HuH-7.5 (cell line): ENCODE measurements around the gene RTP3.

Experiments
- DNase-seq: peaks from one replicate; pipeline ENCODE4 v3.0.0; 2011; ENCODE audit warnings: low spot score

RTP3 gene

GRCh38 chr3:46497556-46498265 lies at the start of gene RTP3:
Gene RTP3, plus strand, starts transcription at chr3:46497976. Its CDS starts 87 bp downstream, at chr3:46498063.
- DNase-seq, result no peak

- DNase-seq, result no peak
Observed at GRCh38 chr3:46448721-46449120, 49.1 kb upstream of the RTP3 start.

- DNase-seq, result peak; percentile 68
Observed at GRCh38 chr3:46449755-46450552, 47.8 kb upstream of the RTP3 start.

GRCh38 chr3:46453526-46454208 lies 44.1 kb upstream of the RTP3 start:
- DNase-seq, result no peak

GRCh38 chr3:46454209-46454595 lies 43.6 kb upstream of the RTP3 start:
- no peak for DNase-seq

GRCh38 chr3:46454606-46455005 lies 43.2 kb upstream of the RTP3 start:
- DNase-seq, result no peak

- no peak for DNase-seq
Observed at GRCh38 chr3:46455231-46456115, 42.3 kb upstream of the RTP3 start.

- DNase-seq, result no peak
Observed at GRCh38 chr3:46456118-46456517, 41.7 kb upstream of the RTP3 start.

GRCh38 chr3:46460051-46460450 lies 37.7 kb upstream of the RTP3 start:
- no peak for DNase-seq

- DNase-seq, result no peak
Observed at GRCh38 chr3:46462111-46462510, 35.7 kb upstream of the RTP3 start.

- no peak for DNase-seq
Observed at GRCh38 chr3:46462511-46462910, 35.3 kb upstream of the RTP3 start.

GRCh38 chr3:46463120-46463867 lies 34.5 kb upstream of the RTP3 start:
- no peak for DNase-seq

GRCh38 chr3:46463868-46464241 lies 33.9 kb upstream of the RTP3 start:
- no peak for DNase-seq

- DNase-seq, result no peak
Observed at GRCh38 chr3:46464326-46465195, 33.2 kb upstream of the RTP3 start, which contains the start of gene LTF. Gene LTF, minus strand, starts transcription at chr3:46464905. Its CDS starts 38 bp downstream, at chr3:46464867.

GRCh38 chr3:46465196-46465520 lies 32.6 kb upstream of the RTP3 start:
- no peak for DNase-seq

GRCh38 chr3:46466273-46466672 lies 31.5 kb upstream of the RTP3 start:
- no peak for DNase-seq

- DNase-seq, result no peak
Observed at GRCh38 chr3:46466871-46467403, 30.8 kb upstream of the RTP3 start.

GRCh38 chr3:46467562-46467961 lies 30.2 kb upstream of the RTP3 start:
- DNase-seq, result no peak

GRCh38 chr3:46468753-46469600 lies 28.8 kb upstream of the RTP3 start:
- DNase-seq, result no peak
